ENCODE measurements around the gene ZNF396.

ZNF396 gene

DNA sequence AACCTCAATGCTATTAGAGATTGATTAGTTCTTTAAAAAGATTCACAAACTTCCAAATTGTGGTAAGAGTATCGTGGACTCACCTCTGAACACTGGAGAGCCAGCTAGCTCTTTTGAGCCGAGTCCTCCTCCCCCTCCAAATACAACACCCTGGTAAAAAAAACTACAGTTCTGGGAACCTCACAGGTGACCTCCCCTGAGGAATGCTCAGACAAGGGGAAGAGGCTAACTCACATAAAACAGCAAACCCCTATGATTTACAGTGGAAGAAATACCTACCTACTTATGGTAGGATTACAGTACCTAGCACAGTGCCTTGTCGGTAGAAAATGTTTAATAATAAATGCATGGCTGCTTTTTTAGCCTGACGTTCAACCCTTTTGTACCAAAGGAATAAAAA, 41.3 kb downstream of the ZNF396 start:
- no peak for DNase-seq (ENCODE audit: low spot score)

GRCh38 chr18:35334821-35335220, 42.3 kb downstream of the ZNF396 start:
- DNase-seq (ENCODE audit: low spot score): no peak

DNA sequence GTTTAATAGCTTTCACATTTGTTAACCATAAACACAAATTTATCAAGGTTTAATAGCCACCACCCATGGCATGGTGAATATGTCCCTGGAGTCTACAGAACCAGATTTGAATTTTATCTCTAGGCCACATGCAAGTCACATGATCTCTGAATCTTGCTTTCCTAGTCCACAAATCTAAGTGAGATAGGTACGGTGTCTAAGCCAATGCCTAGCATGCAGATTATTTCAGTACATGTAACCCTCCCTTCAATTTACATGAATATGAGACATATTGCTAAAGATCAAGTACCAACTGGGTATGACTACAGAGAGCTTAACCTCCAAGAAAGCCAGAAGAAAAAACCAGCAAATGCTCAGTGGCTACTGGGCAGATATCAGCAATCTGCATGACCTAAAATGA, 42.9 kb downstream of the ZNF396 start:
- DNase-seq (ENCODE audit: low spot score): no peak

DNA sequence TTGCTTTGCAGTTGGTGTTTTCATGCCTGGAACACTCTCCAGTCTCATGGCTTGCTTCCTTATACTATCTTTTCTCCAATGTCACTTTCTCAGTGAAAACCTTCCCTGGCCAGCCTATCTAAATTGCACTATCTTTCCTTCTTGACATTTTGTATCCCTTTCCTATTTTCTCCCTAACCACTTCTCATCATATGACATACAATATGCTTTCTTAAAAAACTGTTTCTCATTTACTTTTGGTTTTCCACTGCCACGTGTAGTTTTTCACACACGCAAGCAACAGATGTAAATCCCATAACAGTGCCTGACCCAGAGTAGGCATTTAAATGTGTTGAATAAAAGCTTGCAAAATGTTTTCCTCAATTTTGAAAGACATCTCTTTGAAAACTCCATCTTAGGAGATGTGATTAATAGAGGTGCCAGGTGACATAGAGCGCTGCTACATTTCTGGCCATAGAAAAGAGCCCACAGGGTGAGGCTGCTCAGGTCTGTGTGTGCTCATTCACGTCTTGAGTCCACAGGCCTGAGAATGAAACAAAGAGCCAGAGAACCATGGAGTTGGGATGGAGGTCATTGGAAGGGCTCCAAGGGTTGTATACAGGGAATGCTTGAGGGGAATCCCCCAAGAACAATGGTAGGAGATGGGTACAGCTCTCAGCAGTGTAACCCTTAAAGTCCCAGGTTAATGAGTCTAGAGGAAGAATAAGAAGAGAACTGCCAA, 45.6 kb downstream of the ZNF396 start:
- DNase-seq (ENCODE audit: low spot score): no peak

- no peak for DNase-seq (ENCODE audit: low spot score)
Measured at GRCh38 chr18:35328868-35329267, 48.3 kb downstream of the ZNF396 start.

- no peak for DNase-seq (ENCODE audit: low spot score)
Measured at GRCh38 chr18:35326695-35327387, 50.3 kb downstream of the ZNF396 start.

DNA sequence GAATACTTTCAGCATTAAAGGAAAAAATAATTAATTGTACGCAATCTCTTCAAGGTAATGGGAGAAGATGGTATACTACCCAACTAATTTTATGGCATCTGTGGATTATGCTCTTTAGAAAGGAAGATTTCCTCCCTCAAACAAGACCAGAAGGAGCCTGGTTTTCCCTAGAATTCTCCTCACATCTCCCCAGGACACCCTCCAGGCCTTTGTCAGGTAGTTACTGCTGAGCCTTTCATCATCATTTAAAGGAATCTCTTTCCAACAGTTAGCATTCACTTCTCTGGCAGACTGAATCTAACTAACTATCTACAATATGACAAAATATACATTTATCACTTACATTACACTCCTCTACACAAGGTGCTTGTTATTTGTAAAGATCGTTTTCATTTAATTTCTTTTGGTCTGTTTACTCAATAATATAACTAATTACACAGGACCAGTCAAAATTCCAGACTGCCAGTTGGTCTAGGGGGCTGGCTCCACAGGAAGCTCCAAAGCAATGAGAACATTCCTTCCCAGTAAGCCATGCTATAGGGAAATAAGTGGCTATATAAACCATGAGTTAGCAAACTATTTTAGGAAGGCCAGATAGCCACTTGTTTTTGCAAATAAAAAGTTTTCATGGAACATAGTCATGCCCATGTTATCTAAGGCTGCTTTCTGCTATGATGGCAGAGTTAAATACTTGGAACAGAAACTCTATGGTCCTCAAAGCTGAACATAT, 52.0 kb downstream of the ZNF396 start:
- DNase-seq (ENCODE audit: low spot score): peak; percentile 44

- peak; percentile 25 for DNase-seq (ENCODE audit: low spot score)
Measured at GRCh38 chr18:35322486-35323458, 54.4 kb downstream of the ZNF396 start.
